Measurements from ENCODE around the gene TAF11L5. TPM values are rescaled to one million over a fixed set of nuclear protein-coding genes. Genes with fewer than 3 reads are reported as not detected.
"Not testable (repeated sequence)": the region's sequence is repeated elsewhere in the genome, so short reads cannot be mapped to it uniquely, and the experiment has no call there.

TAF11L5 gene
- not detected for total RNA-seq

DNA sequence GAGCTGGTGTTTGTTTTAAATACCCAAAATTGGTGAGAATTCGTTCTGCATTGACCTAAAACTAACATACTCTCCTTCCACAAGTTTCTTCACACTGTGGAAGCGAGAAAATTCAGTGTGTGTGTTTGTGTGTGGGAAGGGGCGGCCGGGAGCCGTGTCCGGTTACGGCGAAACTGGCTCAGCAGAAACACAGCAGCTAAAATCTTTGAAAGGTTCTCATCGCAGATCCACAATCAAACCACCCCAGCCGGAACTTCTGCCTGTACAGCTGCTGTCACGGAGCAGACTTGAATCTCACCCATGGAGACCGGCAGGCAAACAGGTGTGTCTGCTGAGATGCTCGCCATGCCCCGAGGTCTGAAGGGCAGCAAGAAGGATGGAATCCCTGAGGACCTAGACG is at the start of gene TAF11L5:
Gene TAF11L5 (plus strand): TSS at position 301 of the 400 bp plus-strand sequence.
- not testable (repeated sequence) for H3K9me3 Mint-ChIP-seq; ATAC-seq (replicated peaks in 1 of 2); DNase-seq; H3K27ac Mint-ChIP-seq; H3K4me3 Mint-ChIP-seq; H3K4me1 Mint-ChIP-seq (ENCODE audit: low read depth); H3K27me3 Mint-ChIP-seq (ENCODE audit: low read depth); H3K36me3 Mint-ChIP-seq (ENCODE audit: insufficient read depth in 2 of 2)

GRCh38 chr5:17477043-17477442 is 48.0 kb upstream of the TAF11L5 start:
- DNase-seq (no peak), ATAC-seq (replicated peaks in 1 of 2) (no peak)
- Mint-ChIP-seq H3K9me3 (peaks cover 2% of the 10 kb centered on the region in 2 donors), H3K4me1 (ENCODE audit: low read depth) (no peaks in the 10 kb centered on the region), H3K27ac (no peak overlapping the region), H3K4me3 (no peak overlapping the region), H3K27me3 (ENCODE audit: low read depth) (no peaks in the 10 kb centered on the region), H3K36me3 (ENCODE audit: insufficient read depth in 2 of 2) (no peaks in the 10 kb centered on the region)

- ATAC-seq (replicated peaks in 1 of 2): no peak
- Mint-ChIP-seq H3K27ac (no peak overlapping the region), H3K4me3 (no peak overlapping the region), H3K27me3 (ENCODE audit: low read depth) (no peaks in the 10 kb centered on the region), H3K36me3 (ENCODE audit: insufficient read depth in 2 of 2) (no peaks in the 10 kb centered on the region), H3K4me1 (ENCODE audit: low read depth) (no peaks in the 10 kb centered on the region), H3K9me3 (no peaks in the 10 kb centered on the region)
- DNase-seq: no peak
These were observed 47.3 kb upstream of the TAF11L5 start for GRCh38 chr5:17477573-17478265.

DNA sequence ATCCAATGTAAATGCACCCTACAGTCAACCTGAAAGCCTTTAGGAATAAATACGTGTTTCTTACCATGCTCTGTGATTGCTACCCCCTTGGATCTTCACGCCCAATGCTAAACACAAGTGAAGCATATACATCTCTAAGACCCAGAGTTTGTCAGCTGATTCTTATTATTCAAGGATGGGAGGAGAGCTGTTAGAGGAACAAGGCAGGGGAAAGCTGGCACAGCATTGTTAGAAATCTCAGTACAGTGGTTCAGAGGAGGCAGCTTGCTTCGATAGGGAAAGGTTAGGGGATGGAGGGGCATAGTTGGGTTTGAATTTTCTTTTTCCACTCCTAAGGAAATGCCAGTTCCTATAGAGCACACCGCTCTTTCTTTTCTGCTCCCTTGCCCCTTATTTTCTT is 43.7 kb upstream of the TAF11L5 start:
- no peaks in the 10 kb centered on the region for H3K4me1 Mint-ChIP-seq (ENCODE audit: low read depth)
- DNase-seq (no peak), ATAC-seq (replicated peaks in 1 of 2) (no peak)
- H3K27ac Mint-ChIP-seq: no peak overlapping the region
- no peaks in the 10 kb centered on the region for H3K27me3 Mint-ChIP-seq (ENCODE audit: low read depth)
- peaks cover 2% of the 10 kb centered on the region in 2 donors for H3K9me3 Mint-ChIP-seq
- no peak overlapping the region for H3K4me3 Mint-ChIP-seq
- H3K36me3 Mint-ChIP-seq (ENCODE audit: insufficient read depth in 2 of 2): peaks cover 0 to 2% of the 10 kb centered on the region in 2 donors

- peaks cover 0 to 2% of the 10 kb centered on the region in 2 donors for H3K36me3 Mint-ChIP-seq (ENCODE audit: insufficient read depth in 2 of 2)
- H3K4me3 Mint-ChIP-seq: no peak overlapping the region
- no peaks in the 10 kb centered on the region for H3K4me1 Mint-ChIP-seq (ENCODE audit: low read depth)
- no peak overlapping the region for H3K27ac Mint-ChIP-seq
- DNase-seq: no peak
- H3K9me3 Mint-ChIP-seq: peaks cover 2 to 3% of the 10 kb centered on the region in 2 donors
- no peaks in the 10 kb centered on the region for H3K27me3 Mint-ChIP-seq (ENCODE audit: low read depth)
- ATAC-seq (replicated peaks in 1 of 2): no peak
These were observed 42.2 kb upstream of the TAF11L5 start for GRCh38 chr5:17482790-17483189.

DNA sequence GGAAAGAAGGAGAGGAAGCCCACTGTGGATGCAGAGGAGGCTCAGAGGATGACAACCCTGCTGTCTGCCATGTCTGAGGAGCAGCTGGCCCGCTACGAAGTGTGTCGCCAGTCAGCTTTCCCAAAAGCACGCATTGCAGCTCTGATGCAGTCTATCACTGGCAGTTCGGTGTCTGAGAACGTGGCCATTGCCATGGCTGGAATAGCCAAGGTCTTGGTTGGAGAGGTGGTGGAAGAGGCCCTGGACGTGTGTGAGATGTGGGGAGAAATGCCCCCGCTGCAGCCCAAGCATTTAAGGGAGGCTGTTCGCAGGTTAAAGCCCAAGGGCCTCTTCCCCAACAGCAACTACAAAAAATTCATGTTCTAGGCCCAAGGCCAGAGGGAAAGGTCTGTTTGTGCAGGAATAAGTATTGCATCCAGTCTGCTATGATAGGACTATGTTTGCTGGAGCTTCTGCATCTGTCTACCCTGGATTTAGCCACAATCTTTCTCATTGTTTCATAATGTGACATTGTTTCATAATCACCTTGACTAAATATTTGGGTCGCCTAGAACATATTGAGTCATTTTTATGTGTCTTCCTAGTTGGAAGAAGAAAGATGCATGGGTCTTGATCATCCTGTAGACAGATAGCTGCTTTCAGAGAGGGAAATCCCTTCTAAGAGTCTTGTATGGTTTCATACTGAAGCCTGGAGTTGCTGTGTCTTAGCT is 38.4 kb upstream of the TAF11L5 start:
- not testable (repeated sequence) for H3K4me1 Mint-ChIP-seq (ENCODE audit: low read depth); ATAC-seq (replicated peaks in 1 of 2)

DNA sequence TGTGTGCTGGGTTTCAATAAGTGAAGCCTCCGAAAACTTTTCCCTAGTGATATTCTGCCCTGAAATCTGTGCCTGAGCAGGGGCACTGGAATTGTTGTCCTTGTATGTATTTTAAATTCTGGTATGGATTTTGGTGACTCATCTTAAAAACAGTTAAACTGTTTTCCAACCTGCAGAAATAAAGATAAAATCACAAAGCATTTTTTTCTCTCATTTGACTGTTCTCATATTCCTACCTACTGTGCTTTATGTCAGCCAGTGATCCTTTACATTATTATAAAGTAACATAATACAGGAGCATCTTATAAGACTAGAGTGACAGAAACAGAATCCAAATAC is 37.9 kb upstream of the TAF11L5 start:
- H3K36me3 Mint-ChIP-seq (ENCODE audit: insufficient read depth in 2 of 2): peaks cover 0 to 5% of the 10 kb centered on the region in 2 donors
- no peaks in the 10 kb centered on the region for H3K27me3 Mint-ChIP-seq (ENCODE audit: low read depth)
- no peaks in the 10 kb centered on the region for H3K4me1 Mint-ChIP-seq (ENCODE audit: low read depth)
- H3K27ac Mint-ChIP-seq: no peak overlapping the region
- no peak overlapping the region for H3K4me3 Mint-ChIP-seq
- H3K9me3 Mint-ChIP-seq: peaks cover 3 to 4% of the 10 kb centered on the region in 2 donors
- DNase-seq: no peak
- no peak for ATAC-seq (replicated peaks in 1 of 2)

More for the DNA sequence above, 38.4 kb upstream of the TAF11L5 start:
- not testable (repeated sequence) for H3K4me3 Mint-ChIP-seq; DNase-seq; H3K36me3 Mint-ChIP-seq (ENCODE audit: insufficient read depth in 2 of 2); H3K27ac Mint-ChIP-seq; H3K9me3 Mint-ChIP-seq; H3K27me3 Mint-ChIP-seq (ENCODE audit: low read depth)

DNA sequence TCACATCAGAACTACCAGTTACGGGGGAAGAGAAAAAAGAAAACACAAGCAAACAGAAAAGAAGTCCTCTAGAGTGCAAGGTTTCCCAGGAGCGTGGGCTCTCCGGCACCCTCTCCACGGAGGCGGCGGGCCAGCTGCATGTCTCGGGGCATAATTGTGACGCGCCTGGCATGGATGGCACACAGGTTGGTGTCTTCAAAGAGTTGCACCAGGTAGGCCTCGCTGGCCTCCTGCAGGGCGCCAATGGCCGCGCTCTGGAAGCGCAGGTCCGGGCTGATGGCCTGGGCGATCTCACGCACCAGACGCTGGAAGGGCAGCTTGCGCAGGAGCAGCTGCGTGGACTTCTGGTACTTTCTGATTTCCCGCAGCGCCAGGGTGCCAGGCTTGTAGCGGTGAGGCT is 33.8 kb upstream of the TAF11L5 start:
- not testable (repeated sequence) for H3K9me3 Mint-ChIP-seq; H3K27ac Mint-ChIP-seq; H3K4me3 Mint-ChIP-seq; H3K27me3 Mint-ChIP-seq (ENCODE audit: low read depth); H3K36me3 Mint-ChIP-seq (ENCODE audit: insufficient read depth in 2 of 2); ATAC-seq (replicated peaks in 1 of 2); DNase-seq; H3K4me1 Mint-ChIP-seq (ENCODE audit: low read depth)

DNA sequence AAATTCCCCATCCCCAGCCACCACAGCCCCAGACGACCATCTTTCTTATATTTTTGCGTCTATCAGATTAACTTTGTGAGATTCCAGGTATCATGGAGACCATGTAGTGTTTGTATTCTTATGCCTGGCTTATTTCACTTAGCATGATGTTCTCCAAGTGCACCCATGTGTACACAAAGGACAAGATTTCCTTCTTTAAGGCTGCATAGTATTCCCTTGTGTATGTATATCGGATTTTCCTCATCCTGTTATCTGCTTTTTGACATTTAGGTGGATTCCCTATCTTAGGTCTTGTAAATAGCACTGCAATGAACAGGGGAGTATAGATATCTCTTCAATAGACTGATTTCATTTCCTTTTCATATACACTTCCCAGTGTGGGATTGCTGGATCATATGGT is 32.3 kb upstream of the TAF11L5 start:
- Mint-ChIP-seq H3K9me3 (peaks cover 5 to 9% of the 10 kb centered on the region in 2 donors), H3K4me3 (no peak overlapping the region), H3K27ac (no peak overlapping the region), H3K36me3 (ENCODE audit: insufficient read depth in 2 of 2) (peaks cover 0 to 6% of the 10 kb centered on the region in 2 donors), H3K27me3 (ENCODE audit: low read depth) (no peaks in the 10 kb centered on the region), H3K4me1 (ENCODE audit: low read depth) (no peaks in the 10 kb centered on the region)
- no peak for DNase-seq
- ATAC-seq (replicated peaks in 1 of 2): no peak

GRCh38 chr5:17497446-17497845 is 27.6 kb upstream of the TAF11L5 start:
- Mint-ChIP-seq H3K9me3 (peaks cover 5 to 14% of the 10 kb centered on the region in 2 donors), H3K4me3 (no peak overlapping the region), H3K4me1 (ENCODE audit: low read depth) (no peaks in the 10 kb centered on the region), H3K27me3 (ENCODE audit: low read depth) (no peaks in the 10 kb centered on the region), H3K27ac (no peak overlapping the region), H3K36me3 (ENCODE audit: insufficient read depth in 2 of 2) (peaks cover 0 to 6% of the 10 kb centered on the region in 2 donors)
- ATAC-seq (replicated peaks in 1 of 2) (no peak), DNase-seq (no peak)

GRCh38 chr5:17497931-17498330 is 27.1 kb upstream of the TAF11L5 start, which contains the start of gene TAF11L2:
TAF11L2 (plus strand) TSS chr5:17498231.
- H3K27me3 Mint-ChIP-seq (ENCODE audit: low read depth); H3K36me3 Mint-ChIP-seq (ENCODE audit: insufficient read depth in 2 of 2); H3K4me3 Mint-ChIP-seq; H3K27ac Mint-ChIP-seq; ATAC-seq (replicated peaks in 1 of 2); H3K9me3 Mint-ChIP-seq; H3K4me1 Mint-ChIP-seq (ENCODE audit: low read depth); DNase-seq: not testable (repeated sequence)

DNA sequence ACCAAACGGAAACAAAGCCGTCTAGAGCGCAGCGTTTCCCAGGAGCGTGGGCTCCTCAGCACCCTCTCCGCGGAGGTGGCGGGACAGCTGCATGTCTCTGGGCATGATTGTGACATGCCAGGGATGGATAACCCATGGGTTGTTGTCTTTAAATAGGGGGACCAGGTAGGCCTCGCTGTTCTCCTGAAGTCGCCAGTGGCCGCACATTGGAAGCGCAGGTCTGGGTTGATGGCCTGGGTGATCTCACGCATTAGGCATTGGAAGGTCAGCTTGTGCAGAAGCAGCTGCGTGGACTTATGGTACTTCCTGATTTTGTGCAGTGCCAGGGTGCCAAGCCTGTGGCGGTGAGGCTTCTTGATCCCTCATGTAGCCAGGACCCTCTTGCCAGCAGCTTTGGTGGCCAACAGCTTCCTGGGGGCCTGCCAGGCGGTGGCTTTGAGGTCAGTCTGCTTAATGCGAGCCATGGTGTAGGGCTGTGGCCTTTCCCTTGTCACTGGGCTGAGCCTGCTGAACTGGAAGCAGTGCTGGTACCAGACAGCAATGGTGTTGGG is 13.2 kb upstream of the TAF11L5 start:
- Mint-ChIP-seq H3K27ac (no peak overlapping the region), H3K36me3 (ENCODE audit: insufficient read depth in 2 of 2) (no peaks in the 10 kb centered on the region), H3K4me3 (no peak overlapping the region), H3K9me3 (peaks cover 3 to 4% of the 10 kb centered on the region in 2 donors), H3K4me1 (ENCODE audit: low read depth) (no peaks in the 10 kb centered on the region), H3K27me3 (ENCODE audit: low read depth) (no peaks in the 10 kb centered on the region)
- DNase-seq (no peak), ATAC-seq (replicated peaks in 1 of 2) (no peak)

GRCh38 chr5:17517526-17517925 is 7.5 kb upstream of the TAF11L5 start:
- H3K9me3 Mint-ChIP-seq: not testable (repeated sequence)

More at GRCh38 chr5:17517526-17517925, 7.5 kb upstream of the TAF11L5 start:
- not testable (repeated sequence) for H3K27ac Mint-ChIP-seq; ATAC-seq (replicated peaks in 1 of 2); DNase-seq; H3K4me1 Mint-ChIP-seq (ENCODE audit: low read depth); H3K27me3 Mint-ChIP-seq (ENCODE audit: low read depth); H3K36me3 Mint-ChIP-seq (ENCODE audit: insufficient read depth in 2 of 2); H3K4me3 Mint-ChIP-seq
